ENCODE measurements around the gene CXXC4.

GRCh38 chr4:104530426-104530825, 35.7 kb upstream of the CXXC4 start:
- no peak for TF ChIP-seq CTCF (IDR thresholded peaks at IDR 0.05)
- no peak for TF ChIP-seq POLR2A (IDR thresholded peaks at IDR 0.05)
- TF ChIP-seq POLR2AphosphoS5 (IDR thresholded peaks at IDR 0.05) = no peak

Data from gastroesophageal sphincter (tissue), 3 donors.